GM10266 (cell line): ENCODE measurements around the gene SPACA5.
A peak's percentile ranks its signal among the peaks of the same experiment; 100 is the strongest.
"Not testable (repeated sequence)": the region's sequence is repeated elsewhere in the genome, so short reads cannot be mapped to it uniquely, and the experiment has no call there.

Experiments used
- DNase-seq: peaks from one replicate; pipeline ENCODE4 v3.0.0; 2012; ENCODE audit errors: extremely low spot score
- TF ChIP-seq, protein P1 (sequence below): IDR thresholded peaks from 2 replicates; pipeline ENCODE4 v1.5.1; 2012; ENCODE audit warnings: mild to moderate bottlenecking, low read depth; ENCODE audit not compliant: control insufficient read depth, insufficient read depth; ENCODE audit errors: missing control alignments

The SPACA5 gene

DNA sequence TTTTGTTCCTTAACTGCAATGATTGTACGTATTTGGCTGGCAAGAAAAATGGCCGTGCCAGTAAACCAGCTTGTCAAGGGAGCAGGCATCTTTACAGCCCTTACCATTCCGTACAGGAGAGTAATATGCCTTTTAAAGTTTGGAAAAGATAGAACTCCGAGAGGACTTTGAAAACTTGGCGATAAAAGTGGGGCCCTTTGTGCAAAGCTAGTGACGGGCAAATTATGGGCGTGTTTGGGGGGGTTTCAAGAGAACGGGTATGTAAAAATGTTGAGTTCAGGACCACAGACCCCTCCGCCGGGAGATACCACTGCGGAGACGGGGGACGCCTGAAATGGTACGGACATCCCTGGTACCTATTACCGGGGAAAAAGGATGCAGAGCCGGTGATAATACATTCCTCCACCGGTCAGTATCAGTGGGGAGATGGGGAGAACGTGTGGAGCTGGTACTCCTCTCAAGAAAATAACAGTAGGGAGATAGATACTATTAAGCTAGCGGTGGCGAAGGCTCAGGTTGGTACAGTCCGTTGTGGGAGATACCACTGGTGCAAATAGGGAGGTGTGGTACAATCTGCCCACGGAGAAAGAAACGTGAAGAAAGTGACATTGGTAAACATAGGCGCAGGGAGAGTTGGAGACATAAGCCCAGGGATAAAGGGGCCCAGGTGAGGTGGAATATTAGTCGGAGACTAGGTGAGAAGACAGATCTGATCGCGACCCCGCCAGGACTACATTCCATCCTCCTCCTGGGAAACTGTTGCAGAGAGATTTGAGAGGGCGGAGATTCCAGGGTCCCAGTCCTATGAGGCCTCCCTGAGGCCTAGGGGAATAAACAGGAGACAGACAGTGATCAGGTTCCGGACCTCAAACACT is 14.5 kb downstream of the SPACA5 start:
- TF ChIP-seq, protein P1, sequence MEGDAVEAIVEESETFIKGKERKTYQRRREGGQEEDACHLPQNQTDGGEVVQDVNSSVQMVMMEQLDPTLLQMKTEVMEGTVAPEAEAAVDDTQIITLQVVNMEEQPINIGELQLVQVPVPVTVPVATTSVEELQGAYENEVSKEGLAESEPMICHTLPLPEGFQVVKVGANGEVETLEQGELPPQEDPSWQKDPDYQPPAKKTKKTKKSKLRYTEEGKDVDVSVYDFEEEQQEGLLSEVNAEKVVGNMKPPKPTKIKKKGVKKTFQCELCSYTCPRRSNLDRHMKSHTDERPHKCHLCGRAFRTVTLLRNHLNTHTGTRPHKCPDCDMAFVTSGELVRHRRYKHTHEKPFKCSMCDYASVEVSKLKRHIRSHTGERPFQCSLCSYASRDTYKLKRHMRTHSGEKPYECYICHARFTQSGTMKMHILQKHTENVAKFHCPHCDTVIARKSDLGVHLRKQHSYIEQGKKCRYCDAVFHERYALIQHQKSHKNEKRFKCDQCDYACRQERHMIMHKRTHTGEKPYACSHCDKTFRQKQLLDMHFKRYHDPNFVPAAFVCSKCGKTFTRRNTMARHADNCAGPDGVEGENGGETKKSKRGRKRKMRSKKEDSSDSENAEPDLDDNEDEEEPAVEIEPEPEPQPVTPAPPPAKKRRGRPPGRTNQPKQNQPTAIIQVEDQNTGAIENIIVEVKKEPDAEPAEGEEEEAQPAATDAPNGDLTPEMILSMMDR = no peak
- peak; percentile 52 for DNase-seq

DNA sequence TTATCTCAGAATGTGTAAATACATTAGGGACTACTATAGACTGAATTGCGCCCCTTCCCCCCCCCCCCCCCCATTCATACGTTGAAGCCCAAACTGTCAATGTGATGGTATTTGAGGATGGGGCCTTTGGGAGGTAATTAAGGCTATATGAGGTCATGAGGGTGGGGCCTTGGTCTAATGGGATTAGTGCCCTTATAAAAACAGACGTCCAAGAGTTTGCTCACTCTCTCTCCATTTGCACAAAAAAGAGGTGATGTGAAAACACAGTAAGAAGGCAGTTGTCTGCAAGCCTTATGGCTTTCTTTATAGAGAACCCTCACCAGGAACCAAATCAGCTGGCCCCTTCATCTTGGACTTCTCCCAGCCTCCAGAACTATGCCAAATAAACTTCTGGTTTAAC is 15.3 kb downstream of the SPACA5 start:
- no peak for DNase-seq
- TF ChIP-seq, protein P1 = no peak

DNA sequence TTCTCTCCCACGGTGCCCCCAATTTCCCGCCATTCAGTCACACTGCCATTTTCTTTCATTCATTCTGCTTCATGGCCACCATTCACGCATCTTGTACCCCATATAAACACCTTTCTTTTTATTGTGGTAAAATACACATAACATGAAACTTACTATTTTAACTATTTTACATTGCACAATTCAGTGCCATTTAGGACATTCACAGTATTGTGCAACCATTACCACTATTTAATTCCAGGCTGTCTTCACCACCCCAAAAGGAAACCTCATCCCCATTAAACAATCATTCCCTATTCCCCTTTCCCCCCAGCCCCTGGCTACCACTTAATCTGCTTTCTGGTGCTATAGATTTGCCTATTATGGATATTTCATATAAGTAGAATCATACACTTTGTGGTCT is 15.9 kb downstream of the SPACA5 start:
- TF ChIP-seq, protein P1 = no peak
- no peak for DNase-seq

DNA sequence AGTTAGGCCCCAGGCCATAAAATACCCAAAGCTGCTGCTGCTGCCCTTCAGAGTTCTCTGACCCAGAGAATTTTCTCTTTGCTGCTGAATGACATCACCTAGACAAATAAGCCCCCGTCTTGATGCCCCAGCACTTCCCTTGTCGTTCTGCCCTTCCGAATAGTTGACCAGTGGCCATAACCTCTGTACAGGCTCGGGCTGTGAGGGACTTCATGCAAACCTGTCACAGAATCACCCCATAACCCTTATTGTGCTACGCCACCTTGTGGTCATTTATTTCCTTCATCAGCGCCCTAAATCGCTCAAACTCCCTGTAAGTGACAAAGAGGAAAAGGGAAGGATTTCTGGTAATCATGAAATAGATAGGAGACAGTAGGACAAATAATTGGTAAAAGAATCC is 18.8 kb downstream of the SPACA5 start:
- peak; percentile 27 for DNase-seq
- TF ChIP-seq, protein P1 = peak; percentile 63

DNA sequence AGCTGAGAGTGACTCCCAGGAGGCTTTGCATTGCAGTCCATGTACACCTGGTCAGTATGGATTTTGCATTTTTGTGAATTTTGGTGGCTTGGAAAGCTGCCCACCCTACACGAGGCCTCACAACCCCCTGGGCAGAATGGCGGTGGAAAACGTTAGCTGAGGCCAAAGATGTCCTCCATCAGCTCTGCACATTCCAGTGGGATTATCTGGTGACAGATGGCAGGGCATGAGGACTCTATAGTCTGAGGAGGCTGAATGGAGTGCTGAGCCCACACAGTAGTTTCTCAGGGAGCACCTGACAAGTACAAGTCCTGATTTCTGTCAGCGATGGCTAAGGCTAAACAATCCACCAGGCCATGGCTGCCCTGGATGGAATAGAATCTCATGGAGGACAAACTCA is 20.8 kb downstream of the SPACA5 start:
- not testable (repeated sequence) for DNase-seq

DNA sequence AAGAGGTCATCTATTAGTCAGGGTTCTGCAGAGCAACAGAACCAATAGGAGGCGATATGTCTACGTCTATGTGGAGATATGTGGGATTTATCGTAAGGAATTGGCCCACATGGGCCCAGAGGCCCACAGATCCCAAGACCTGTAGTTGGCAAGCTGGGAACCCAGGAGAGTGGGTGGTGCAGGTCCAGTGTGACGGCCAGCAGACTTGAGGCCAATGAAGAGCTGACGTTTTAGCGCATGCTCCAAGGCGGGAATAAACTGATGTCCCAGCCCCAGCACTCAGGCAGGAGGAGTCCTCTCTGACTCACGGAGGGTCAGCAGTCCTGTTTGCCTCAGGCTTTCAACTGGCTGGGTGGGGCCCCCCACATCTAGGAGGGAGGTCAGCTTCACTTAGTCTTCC is 21.3 kb downstream of the SPACA5 start:
- TF ChIP-seq, protein P1 = no peak
- no peak for DNase-seq

DNA sequence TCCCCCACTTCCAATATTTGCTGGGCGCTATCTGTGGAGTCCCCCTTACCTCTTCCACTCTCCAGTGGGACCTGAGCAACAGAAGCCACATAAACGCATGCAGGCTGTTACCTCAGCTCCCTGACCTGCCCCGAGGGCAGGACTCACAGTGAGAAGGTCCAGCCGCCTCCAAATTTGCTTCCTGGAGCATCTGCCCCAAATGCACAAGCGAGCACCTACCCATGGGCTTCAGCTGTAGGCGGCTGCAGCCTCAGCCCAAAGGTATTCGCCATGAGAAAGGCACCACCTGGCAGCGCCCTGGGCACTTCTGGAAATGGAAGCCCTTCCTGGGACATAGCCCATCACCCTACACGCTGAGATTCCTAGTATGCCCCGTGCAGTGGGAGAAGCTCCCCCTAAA is 23.4 kb downstream of the SPACA5 start:
- TF ChIP-seq, protein P1 = no peak
- DNase-seq = no peak

DNA sequence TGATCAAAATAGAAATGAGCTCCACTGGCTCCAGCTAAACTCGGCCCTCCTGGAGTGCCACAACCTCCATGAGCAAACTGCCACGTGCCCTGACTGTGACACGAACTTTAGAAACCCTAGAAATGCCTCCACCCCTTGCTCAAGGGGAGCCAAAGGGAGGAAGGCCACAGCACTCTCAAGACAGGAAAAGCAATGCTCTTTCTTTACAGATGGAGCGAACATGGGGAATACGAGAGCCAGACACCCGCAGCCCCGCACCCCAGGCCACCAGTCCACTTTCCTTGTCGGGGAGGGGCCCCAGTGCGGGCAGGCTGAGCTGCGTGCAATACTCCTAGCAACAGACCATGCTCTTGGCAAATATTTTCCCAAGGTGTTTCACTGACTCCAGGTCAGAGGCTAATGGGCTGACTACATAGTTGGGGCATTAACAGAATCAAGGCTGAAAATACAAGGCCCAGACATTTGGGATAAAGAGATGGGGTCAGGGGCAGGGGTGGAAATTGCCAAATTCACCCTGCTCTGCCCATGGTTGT is 23.9 kb downstream of the SPACA5 start:
- DNase-seq = not testable (repeated sequence)
